WTC11 (cell line): ENCODE measurements around the gene MS4A6A. TPM values are rescaled to one million over a fixed set of nuclear protein-coding genes. Genes with fewer than 3 reads are reported as not detected.

ENCODE experiments used
- ATAC-seq: fragments of 200-7000 bp; cut with Tn5 transposase; 2 replicates; pipeline ENCODE4 v1.10.0; 2021; ENCODE audit warnings: mild to moderate bottlenecking, moderate library complexity
- CTCF ChIA-PET: fragments of 300-600 bp; sonication (Branson Sonifier 250); formaldehyde crosslinking; loops from one replicate; lab custom pipeline; 2021; ENCODE audit warnings: antibody characterized with exemption; lab: Charles Lee
- POLR2A ChIA-PET: fragments of 350-600 bp; sonication (Branson Sonifier 250); formaldehyde crosslinking; loops from one replicate; lab custom pipeline; 2021; ENCODE audit warnings: antibody characterized with exemption; lab: Charles Lee
- DNase-seq: peaks from one replicate; pipeline ENCODE4 v3.0.0; 2021; ENCODE audit warnings: low spot score
- H3K27ac Mint-ChIP-seq: 2 replicates; pipeline ENCODE4 v1.8.0; 2021; ENCODE audit warnings: mixed read lengths
- H3K27me3 Mint-ChIP-seq: 2 replicates; pipeline ENCODE4 v1.8.0; 2021; ENCODE audit warnings: low read depth, mild to moderate bottlenecking, moderate library complexity, mixed read lengths
- H3K36me3 Mint-ChIP-seq: 2 replicates; pipeline ENCODE4 v1.8.0; 2021; ENCODE audit warnings: mixed read lengths
- H3K4me1 Mint-ChIP-seq: 2 replicates; pipeline ENCODE4 v1.8.0; 2022; ENCODE audit warnings: mixed read lengths
- H3K4me3 Mint-ChIP-seq: 2 replicates; pipeline ENCODE4 v1.8.0; 2021; ENCODE audit warnings: mild to moderate bottlenecking, moderate library complexity, mixed read lengths
- H3K9me3 Mint-ChIP-seq: 2 replicates; pipeline ENCODE4 v1.8.0; 2021; ENCODE audit warnings: mixed read lengths
- AR ChIP-seq: fragments of 250-450 bp; sonication (Bioruptor Pico); IDR thresholded peaks from 2 replicates; pipeline ENCODE4 v1.9.0; 2021; ENCODE audit warnings: mild to moderate bottlenecking
- ATF1 ChIP-seq: sonication (generic); formaldehyde crosslinking; IDR thresholded peaks from 2 replicates; pipeline ENCODE4 v1.8.1; 2023; ENCODE audit warnings: mild to moderate bottlenecking, moderate library complexity, missing genetic modification reagents
- CREB1 ChIP-seq: sonication (generic); formaldehyde crosslinking; IDR thresholded peaks from 2 replicates; pipeline ENCODE4 v1.8.0; 2023; ENCODE audit warnings: mild to moderate bottlenecking, missing genetic modification reagents
- CTCF ChIP-seq: fragments of 200-600 bp; IDR thresholded peaks from 2 replicates; pipeline ENCODE4 v1.8.0; 2022; ENCODE audit warnings: antibody characterized with exemption
- FOXJ3 ChIP-seq: sonication (generic); formaldehyde crosslinking; IDR thresholded peaks from 2 replicates; pipeline ENCODE4 v1.9.0; 2021; ENCODE audit warnings: missing genetic modification reagents, mild to moderate bottlenecking, borderline replicate concordance
- FOXK1 ChIP-seq: sonication (generic); formaldehyde crosslinking; IDR thresholded peaks from 2 replicates; pipeline ENCODE4 v1.8.0; 2022; ENCODE audit warnings: mild to moderate bottlenecking, moderate library complexity, missing genetic modification reagents
- GRHL2 ChIP-seq: fragments of 250-450 bp; sonication (Bioruptor Pico); IDR thresholded peaks from 2 replicates; pipeline ENCODE4 v1.8.0; 2022; ENCODE audit warnings: mild to moderate bottlenecking, moderate library complexity; ENCODE audit not compliant: insufficient replicate concordance, severe bottlenecking
- GTF2I ChIP-seq: fragments of 250-450 bp; sonication (Bioruptor Pico); conservative IDR thresholded peaks from 2 replicates; pipeline ENCODE4 v1.4.0; 2021; ENCODE audit warnings: mild to moderate bottlenecking
- KAT7 ChIP-seq: sonication (generic); formaldehyde crosslinking; IDR thresholded peaks from 2 replicates; pipeline ENCODE4 v1.8.1; 2023; ENCODE audit warnings: missing genetic modification reagents, mild to moderate bottlenecking, borderline replicate concordance
- MYBL2 ChIP-seq: sonication (generic); formaldehyde crosslinking; IDR thresholded peaks from 2 replicates; pipeline ENCODE4 v1.8.1; 2023; ENCODE audit warnings: mild to moderate bottlenecking, moderate library complexity, missing genetic modification reagents
- TCF7 ChIP-seq: sonication (generic); formaldehyde crosslinking; IDR thresholded peaks from 2 replicates; pipeline ENCODE4 v1.8.0; 2022; ENCODE audit warnings: mild to moderate bottlenecking, low read depth, missing genetic modification reagents, moderate library complexity
- ZNF396 ChIP-seq: fragments of 250-450 bp; sonication (Bioruptor Pico); IDR thresholded peaks from 2 replicates; pipeline ENCODE4 v1.8.0; 2021; ENCODE audit warnings: mild to moderate bottlenecking, moderate library complexity, borderline replicate concordance
- ZNF416 ChIP-seq: fragments of 250-450 bp; sonication (Bioruptor Pico); IDR thresholded peaks from 2 replicates; pipeline ENCODE4 v1.9.0; 2021; ENCODE audit warnings: mild to moderate bottlenecking, inconsistent platforms
- total RNA-seq: library from RNA; stranded (reverse); gene quantifications from 3 replicates; pipeline ENCODE4 v1.2.3, GENCODE V29; 2021
- TF ChIP-seq, protein P1 (sequence below): sonication (generic); formaldehyde crosslinking; conservative IDR thresholded peaks from 2 replicates; pipeline ENCODE4 v1.8.1; 2023; ENCODE audit warnings: mild to moderate bottlenecking, low read depth, missing genetic modification reagents, moderate library complexity
- TF ChIP-seq, protein P2 (sequence below): sonication (generic); formaldehyde crosslinking; IDR thresholded peaks from 2 replicates; pipeline ENCODE4 v1.8.1; 2022; ENCODE audit warnings: low read depth, missing genetic modification reagents, borderline replicate concordance
- TF ChIP-seq, protein P3 (sequence below): sonication (generic); formaldehyde crosslinking; IDR thresholded peaks from 2 replicates; pipeline ENCODE4 v1.8.0; 2022; ENCODE audit warnings: mild to moderate bottlenecking, missing genetic modification reagents
- TF ChIP-seq, protein P4 (sequence below): fragments of 250-450 bp; sonication (Bioruptor Pico); IDR thresholded peaks from 2 replicates; pipeline ENCODE4 v1.9.0; 2021; ENCODE audit warnings: mild to moderate bottlenecking, borderline replicate concordance
- TF ChIP-seq, protein P5 (sequence below): sonication (generic); formaldehyde crosslinking; IDR thresholded peaks from 2 replicates; pipeline ENCODE4 v1.8.0; 2022; ENCODE audit warnings: mild to moderate bottlenecking, missing genetic modification reagents
- TF ChIP-seq, protein P6 (sequence below): sonication (generic); formaldehyde crosslinking; IDR thresholded peaks from 2 replicates; pipeline ENCODE4 v1.8.0; 2023; ENCODE audit warnings: missing genetic modification reagents

The MS4A6A gene
- total RNA-seq, 1 experiment from 2014 or later = 0.39 TPM

DNA sequence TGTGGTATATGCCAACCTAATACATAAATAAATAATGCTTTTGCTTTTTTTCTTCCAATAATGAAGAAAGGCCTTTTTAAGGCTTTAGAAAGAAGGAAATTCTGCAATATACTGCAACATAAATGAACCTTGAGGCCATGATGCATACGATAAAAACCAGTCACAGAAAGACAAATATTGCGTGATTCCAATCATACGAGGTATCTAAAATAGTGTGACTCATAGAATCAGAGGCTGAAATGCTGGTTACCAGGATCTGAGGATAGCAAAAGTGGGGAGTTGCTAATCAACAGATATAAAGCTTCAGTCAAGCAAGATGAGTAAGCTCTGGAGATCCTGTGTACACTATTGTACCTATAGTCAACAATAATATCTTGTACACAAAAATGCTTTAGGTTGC is 24.2 kb downstream of the MS4A6A start (continued):
- TF ChIP-seq, protein P1, sequence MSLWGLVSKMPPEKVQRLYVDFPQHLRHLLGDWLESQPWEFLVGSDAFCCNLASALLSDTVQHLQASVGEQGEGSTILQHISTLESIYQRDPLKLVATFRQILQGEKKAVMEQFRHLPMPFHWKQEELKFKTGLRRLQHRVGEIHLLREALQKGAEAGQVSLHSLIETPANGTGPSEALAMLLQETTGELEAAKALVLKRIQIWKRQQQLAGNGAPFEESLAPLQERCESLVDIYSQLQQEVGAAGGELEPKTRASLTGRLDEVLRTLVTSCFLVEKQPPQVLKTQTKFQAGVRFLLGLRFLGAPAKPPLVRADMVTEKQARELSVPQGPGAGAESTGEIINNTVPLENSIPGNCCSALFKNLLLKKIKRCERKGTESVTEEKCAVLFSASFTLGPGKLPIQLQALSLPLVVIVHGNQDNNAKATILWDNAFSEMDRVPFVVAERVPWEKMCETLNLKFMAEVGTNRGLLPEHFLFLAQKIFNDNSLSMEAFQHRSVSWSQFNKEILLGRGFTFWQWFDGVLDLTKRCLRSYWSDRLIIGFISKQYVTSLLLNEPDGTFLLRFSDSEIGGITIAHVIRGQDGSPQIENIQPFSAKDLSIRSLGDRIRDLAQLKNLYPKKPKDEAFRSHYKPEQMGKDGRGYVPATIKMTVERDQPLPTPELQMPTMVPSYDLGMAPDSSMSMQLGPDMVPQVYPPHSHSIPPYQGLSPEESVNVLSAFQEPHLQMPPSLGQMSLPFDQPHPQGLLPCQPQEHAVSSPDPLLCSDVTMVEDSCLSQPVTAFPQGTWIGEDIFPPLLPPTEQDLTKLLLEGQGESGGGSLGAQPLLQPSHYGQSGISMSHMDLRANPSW (CRISPR knock-in tag) = no peak

- H3K4me1 Mint-ChIP-seq = no peaks in the 10 kb centered on the region
- H3K27ac Mint-ChIP-seq = no peak overlapping the region
- peaks cover 10% of the 10 kb centered on the region for H3K9me3 Mint-ChIP-seq
- DNase-seq = no peak
- ChIA-PET POLR2A (no interaction called here), CTCF (no interaction called here)
- H3K27me3 Mint-ChIP-seq = 0 out of 2 replicates have a peak, but pooled peaks cover 3% of the 10 kb centered on the region
- H3K36me3 Mint-ChIP-seq = 0 out of 2 replicates have a peak, but pooled peaks cover 3% of the 10 kb centered on the region
- H3K4me3 Mint-ChIP-seq = no peak overlapping the region
- TF ChIP-seq FOXJ3 (CRISPR knock-in tag) = no peak
- TF ChIP-seq, protein P2, sequence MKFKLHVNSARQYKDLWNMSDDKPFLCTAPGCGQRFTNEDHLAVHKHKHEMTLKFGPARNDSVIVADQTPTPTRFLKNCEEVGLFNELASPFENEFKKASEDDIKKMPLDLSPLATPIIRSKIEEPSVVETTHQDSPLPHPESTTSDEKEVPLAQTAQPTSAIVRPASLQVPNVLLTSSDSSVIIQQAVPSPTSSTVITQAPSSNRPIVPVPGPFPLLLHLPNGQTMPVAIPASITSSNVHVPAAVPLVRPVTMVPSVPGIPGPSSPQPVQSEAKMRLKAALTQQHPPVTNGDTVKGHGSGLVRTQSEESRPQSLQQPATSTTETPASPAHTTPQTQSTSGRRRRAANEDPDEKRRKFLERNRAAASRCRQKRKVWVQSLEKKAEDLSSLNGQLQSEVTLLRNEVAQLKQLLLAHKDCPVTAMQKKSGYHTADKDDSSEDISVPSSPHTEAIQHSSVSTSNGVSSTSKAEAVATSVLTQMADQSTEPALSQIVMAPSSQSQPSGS (CRISPR knock-in tag) = no peak
- TF ChIP-seq MYBL2 = no peak
- TF ChIP-seq, protein P3, sequence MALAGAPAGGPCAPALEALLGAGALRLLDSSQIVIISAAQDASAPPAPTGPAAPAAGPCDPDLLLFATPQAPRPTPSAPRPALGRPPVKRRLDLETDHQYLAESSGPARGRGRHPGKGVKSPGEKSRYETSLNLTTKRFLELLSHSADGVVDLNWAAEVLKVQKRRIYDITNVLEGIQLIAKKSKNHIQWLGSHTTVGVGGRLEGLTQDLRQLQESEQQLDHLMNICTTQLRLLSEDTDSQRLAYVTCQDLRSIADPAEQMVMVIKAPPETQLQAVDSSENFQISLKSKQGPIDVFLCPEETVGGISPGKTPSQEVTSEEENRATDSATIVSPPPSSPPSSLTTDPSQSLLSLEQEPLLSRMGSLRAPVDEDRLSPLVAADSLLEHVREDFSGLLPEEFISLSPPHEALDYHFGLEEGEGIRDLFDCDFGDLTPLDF (CRISPR knock-in tag) = no peak
- no peak for TF ChIP-seq CTCF
- TF ChIP-seq, protein P4, sequence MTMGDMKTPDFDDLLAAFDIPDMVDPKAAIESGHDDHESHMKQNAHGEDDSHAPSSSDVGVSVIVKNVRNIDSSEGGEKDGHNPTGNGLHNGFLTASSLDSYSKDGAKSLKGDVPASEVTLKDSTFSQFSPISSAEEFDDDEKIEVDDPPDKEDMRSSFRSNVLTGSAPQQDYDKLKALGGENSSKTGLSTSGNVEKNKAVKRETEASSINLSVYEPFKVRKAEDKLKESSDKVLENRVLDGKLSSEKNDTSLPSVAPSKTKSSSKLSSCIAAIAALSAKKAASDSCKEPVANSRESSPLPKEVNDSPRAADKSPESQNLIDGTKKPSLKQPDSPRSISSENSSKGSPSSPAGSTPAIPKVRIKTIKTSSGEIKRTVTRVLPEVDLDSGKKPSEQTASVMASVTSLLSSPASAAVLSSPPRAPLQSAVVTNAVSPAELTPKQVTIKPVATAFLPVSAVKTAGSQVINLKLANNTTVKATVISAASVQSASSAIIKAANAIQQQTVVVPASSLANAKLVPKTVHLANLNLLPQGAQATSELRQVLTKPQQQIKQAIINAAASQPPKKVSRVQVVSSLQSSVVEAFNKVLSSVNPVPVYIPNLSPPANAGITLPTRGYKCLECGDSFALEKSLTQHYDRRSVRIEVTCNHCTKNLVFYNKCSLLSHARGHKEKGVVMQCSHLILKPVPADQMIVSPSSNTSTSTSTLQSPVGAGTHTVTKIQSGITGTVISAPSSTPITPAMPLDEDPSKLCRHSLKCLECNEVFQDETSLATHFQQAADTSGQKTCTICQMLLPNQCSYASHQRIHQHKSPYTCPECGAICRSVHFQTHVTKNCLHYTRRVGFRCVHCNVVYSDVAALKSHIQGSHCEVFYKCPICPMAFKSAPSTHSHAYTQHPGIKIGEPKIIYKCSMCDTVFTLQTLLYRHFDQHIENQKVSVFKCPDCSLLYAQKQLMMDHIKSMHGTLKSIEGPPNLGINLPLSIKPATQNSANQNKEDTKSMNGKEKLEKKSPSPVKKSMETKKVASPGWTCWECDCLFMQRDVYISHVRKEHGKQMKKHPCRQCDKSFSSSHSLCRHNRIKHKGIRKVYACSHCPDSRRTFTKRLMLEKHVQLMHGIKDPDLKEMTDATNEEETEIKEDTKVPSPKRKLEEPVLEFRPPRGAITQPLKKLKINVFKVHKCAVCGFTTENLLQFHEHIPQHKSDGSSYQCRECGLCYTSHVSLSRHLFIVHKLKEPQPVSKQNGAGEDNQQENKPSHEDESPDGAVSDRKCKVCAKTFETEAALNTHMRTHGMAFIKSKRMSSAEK (CRISPR knock-in tag) = no peak
- no peak for TF ChIP-seq TCF7
- TF ChIP-seq GTF2I = no peak
- TF ChIP-seq GRHL2 (CRISPR knock-in tag) = no peak
- no peak for TF ChIP-seq FOXK1
- TF ChIP-seq, protein P5, sequence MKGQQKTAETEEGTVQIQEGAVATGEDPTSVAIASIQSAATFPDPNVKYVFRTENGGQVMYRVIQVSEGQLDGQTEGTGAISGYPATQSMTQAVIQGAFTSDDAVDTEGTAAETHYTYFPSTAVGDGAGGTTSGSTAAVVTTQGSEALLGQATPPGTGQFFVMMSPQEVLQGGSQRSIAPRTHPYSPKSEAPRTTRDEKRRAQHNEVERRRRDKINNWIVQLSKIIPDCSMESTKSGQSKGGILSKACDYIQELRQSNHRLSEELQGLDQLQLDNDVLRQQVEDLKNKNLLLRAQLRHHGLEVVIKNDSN (CRISPR knock-in tag) = no peak
- TF ChIP-seq ZNF396 (CRISPR knock-in tag) = no peak
- TF ChIP-seq KAT7 (CRISPR knock-in tag) = no peak
- TF ChIP-seq, protein P6, sequence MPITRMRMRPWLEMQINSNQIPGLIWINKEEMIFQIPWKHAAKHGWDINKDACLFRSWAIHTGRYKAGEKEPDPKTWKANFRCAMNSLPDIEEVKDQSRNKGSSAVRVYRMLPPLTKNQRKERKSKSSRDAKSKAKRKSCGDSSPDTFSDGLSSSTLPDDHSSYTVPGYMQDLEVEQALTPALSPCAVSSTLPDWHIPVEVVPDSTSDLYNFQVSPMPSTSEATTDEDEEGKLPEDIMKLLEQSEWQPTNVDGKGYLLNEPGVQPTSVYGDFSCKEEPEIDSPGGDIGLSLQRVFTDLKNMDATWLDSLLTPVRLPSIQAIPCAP (CRISPR knock-in tag) = no peak
- TF ChIP-seq ZNF416 (CRISPR knock-in tag) = no peak
- TF ChIP-seq ATF1 (CRISPR knock-in tag) = no peak
- no peak for TF ChIP-seq CREB1 (CRISPR knock-in tag)
- TF ChIP-seq AR = no peak
- no peak for ATAC-seq
These were observed 27.0 kb downstream of the MS4A6A start for GRCh38 chr11:60155931-60156330.
